Measurements from ENCODE around the gene COTL1.
"Not testable (repeated sequence)": the region's sequence is repeated elsewhere in the genome, so short reads cannot be mapped to it uniquely, and the experiment has no call there.

COTL1 gene

GRCh38 chr16:84519855-84520254 is 98.0 kb downstream of the COTL1 start:
- H3K9me3 ChIP-seq (ENCODE audit: insufficient read depth, low read depth, low read length), result no peaks in the 10 kb centered on the region
- H4K20me1 ChIP-seq (ENCODE audit: insufficient read depth, low read length, poor library complexity, severe bottlenecking), result no peaks in the 10 kb centered on the region
- H3K9ac ChIP-seq (ENCODE audit: low read depth, low read length, poor library complexity, severe bottlenecking), result no peak overlapping the region
- H3F3A ChIP-seq (ENCODE audit: low read depth), result no peaks in the 10 kb centered on the region
- H3K9me2 ChIP-seq (replicated peaks; ENCODE audit: low read depth, low read length), result no peaks in the 10 kb centered on the region
- H3K36me3 ChIP-seq (ENCODE audit: insufficient read depth, low read length), result no peaks in the 10 kb centered on the region
- no peak for TF ChIP-seq EZH2phosphoT487 (IDR thresholded peaks at IDR 0.05; ENCODE audit: borderline replicate concordance)
- TF ChIP-seq CTCF (conservative IDR thresholded peaks at IDR 0.05; ENCODE audit: low read length), result no peak
- peaks cover 3% of the 10 kb centered on the region for H3K4me1 ChIP-seq (ENCODE audit: insufficient read depth, low read length, poor library complexity, severe bottlenecking)
- no peaks in the 10 kb centered on the region for H3K27me3 ChIP-seq (ENCODE audit: insufficient read depth, low read length, poor library complexity, severe bottlenecking)
- no peak overlapping the region for H2AFZ ChIP-seq (ENCODE audit: low read length)
- H3K4me2 ChIP-seq (ENCODE audit: low read depth, low read length, poor library complexity, severe bottlenecking), result no peak overlapping the region
- no peak overlapping the region for H3K4me3 ChIP-seq (ENCODE audit: low read length, poor library complexity, severe bottlenecking)
- no peaks in the 10 kb centered on the region for H3K79me2 ChIP-seq (ENCODE audit: insufficient read depth, low read length)

- TF ChIP-seq CTCF (conservative IDR thresholded peaks at IDR 0.05; ENCODE audit: low read length) (no peak), EZH2phosphoT487 (IDR thresholded peaks at IDR 0.05; ENCODE audit: borderline replicate concordance) (no peak)
- H3K4me3 ChIP-seq (ENCODE audit: low read length, poor library complexity, severe bottlenecking), result no peak overlapping the region
- H4K20me1 ChIP-seq (ENCODE audit: insufficient read depth, low read length, poor library complexity, severe bottlenecking), result no peaks in the 10 kb centered on the region
- H2AFZ ChIP-seq (ENCODE audit: low read length), result no peak overlapping the region
- no peaks in the 10 kb centered on the region for H3K36me3 ChIP-seq (ENCODE audit: insufficient read depth, low read length)
- H3K9me3 ChIP-seq (ENCODE audit: insufficient read depth, low read depth, low read length), result no peaks in the 10 kb centered on the region
- H3K4me1 ChIP-seq (ENCODE audit: insufficient read depth, low read length, poor library complexity, severe bottlenecking), result peaks cover 12% of the 10 kb centered on the region
- no peaks in the 10 kb centered on the region for H3K27me3 ChIP-seq (ENCODE audit: insufficient read depth, low read length, poor library complexity, severe bottlenecking)
- no peaks in the 10 kb centered on the region for H3K9me2 ChIP-seq (replicated peaks; ENCODE audit: low read depth, low read length)
- H3F3A ChIP-seq (ENCODE audit: low read depth), result no peaks in the 10 kb centered on the region
- H3K9ac ChIP-seq (ENCODE audit: low read depth, low read length, poor library complexity, severe bottlenecking), result no peak overlapping the region
- H3K79me2 ChIP-seq (ENCODE audit: insufficient read depth, low read length), result no peaks in the 10 kb centered on the region
- H3K4me2 ChIP-seq (ENCODE audit: low read depth, low read length, poor library complexity, severe bottlenecking), result no peak overlapping the region
Measured at GRCh38 chr16:84518804-84519341, 99.0 kb downstream of the COTL1 start.

GRCh38 chr16:84518220-84518619 is 99.7 kb downstream of the COTL1 start:
- H3K4me3 ChIP-seq (ENCODE audit: low read length, poor library complexity, severe bottlenecking); H3K9me2 ChIP-seq (replicated peaks; ENCODE audit: low read depth, low read length); H3K9ac ChIP-seq (ENCODE audit: low read depth, low read length, poor library complexity, severe bottlenecking); H3K4me2 ChIP-seq (ENCODE audit: low read depth, low read length, poor library complexity, severe bottlenecking); H3K36me3 ChIP-seq (ENCODE audit: insufficient read depth, low read length); H3F3A ChIP-seq (ENCODE audit: low read depth); H4K20me1 ChIP-seq (ENCODE audit: insufficient read depth, low read length, poor library complexity, severe bottlenecking); H2AFZ ChIP-seq (ENCODE audit: low read length); H3K79me2 ChIP-seq (ENCODE audit: insufficient read depth, low read length); H3K9me3 ChIP-seq (ENCODE audit: insufficient read depth, low read depth, low read length); H3K27me3 ChIP-seq (ENCODE audit: insufficient read depth, low read length, poor library complexity, severe bottlenecking): not testable (repeated sequence)
- H3K4me1 ChIP-seq (ENCODE audit: insufficient read depth, low read length, poor library complexity, severe bottlenecking), result peaks cover 12% of the 10 kb centered on the region

GRCh38 chr16:84517366-84517765 is 100.5 kb downstream of the COTL1 start:
- no peaks in the 10 kb centered on the region for H3K27me3 ChIP-seq (ENCODE audit: insufficient read depth, low read length, poor library complexity, severe bottlenecking)
- H3K4me1 ChIP-seq (ENCODE audit: insufficient read depth, low read length, poor library complexity, severe bottlenecking), result peaks cover 12% of the 10 kb centered on the region
- no peaks in the 10 kb centered on the region for H3F3A ChIP-seq (ENCODE audit: low read depth)
- H3K79me2 ChIP-seq (ENCODE audit: insufficient read depth, low read length), result no peaks in the 10 kb centered on the region
- no peaks in the 10 kb centered on the region for H3K9me3 ChIP-seq (ENCODE audit: insufficient read depth, low read depth, low read length)
- no peak overlapping the region for H3K4me3 ChIP-seq (ENCODE audit: low read length, poor library complexity, severe bottlenecking)
- H3K9ac ChIP-seq (ENCODE audit: low read depth, low read length, poor library complexity, severe bottlenecking), result no peak overlapping the region
- H2AFZ ChIP-seq (ENCODE audit: low read length), result no peak overlapping the region
- no peaks in the 10 kb centered on the region for H4K20me1 ChIP-seq (ENCODE audit: insufficient read depth, low read length, poor library complexity, severe bottlenecking)
- no peak overlapping the region for H3K4me2 ChIP-seq (ENCODE audit: low read depth, low read length, poor library complexity, severe bottlenecking)
- no peaks in the 10 kb centered on the region for H3K36me3 ChIP-seq (ENCODE audit: insufficient read depth, low read length)
- H3K9me2 ChIP-seq (replicated peaks; ENCODE audit: low read depth, low read length), result no peaks in the 10 kb centered on the region
- TF ChIP-seq EZH2phosphoT487 (IDR thresholded peaks at IDR 0.05; ENCODE audit: borderline replicate concordance), result no peak
- no peak for TF ChIP-seq CTCF (conservative IDR thresholded peaks at IDR 0.05; ENCODE audit: low read length)

Data from Loucy (cell line).